Inflammatory macrophage (primary cell): ENCODE results near the gene MYLIP.

ENCODE experiments used
- DNase-seq, 2 donors: peaks; one replicate each; pipeline ENCODE4 v3.0.0-alpha.2; 2020 to 2022
- total RNA-seq, 18 experiments: gene quantifications; one replicate each; lab custom pipeline; 2026; ENCODE audit warnings: mixed read lengths in 6 of 18, inconsistent platforms in 2 of 18; lab: John Stamatoyannopoulos, UW

Gene MYLIP
- total RNA-seq: 3.0 to 28.0 (median 9.1) reads per million in 18 experiments

DNA sequence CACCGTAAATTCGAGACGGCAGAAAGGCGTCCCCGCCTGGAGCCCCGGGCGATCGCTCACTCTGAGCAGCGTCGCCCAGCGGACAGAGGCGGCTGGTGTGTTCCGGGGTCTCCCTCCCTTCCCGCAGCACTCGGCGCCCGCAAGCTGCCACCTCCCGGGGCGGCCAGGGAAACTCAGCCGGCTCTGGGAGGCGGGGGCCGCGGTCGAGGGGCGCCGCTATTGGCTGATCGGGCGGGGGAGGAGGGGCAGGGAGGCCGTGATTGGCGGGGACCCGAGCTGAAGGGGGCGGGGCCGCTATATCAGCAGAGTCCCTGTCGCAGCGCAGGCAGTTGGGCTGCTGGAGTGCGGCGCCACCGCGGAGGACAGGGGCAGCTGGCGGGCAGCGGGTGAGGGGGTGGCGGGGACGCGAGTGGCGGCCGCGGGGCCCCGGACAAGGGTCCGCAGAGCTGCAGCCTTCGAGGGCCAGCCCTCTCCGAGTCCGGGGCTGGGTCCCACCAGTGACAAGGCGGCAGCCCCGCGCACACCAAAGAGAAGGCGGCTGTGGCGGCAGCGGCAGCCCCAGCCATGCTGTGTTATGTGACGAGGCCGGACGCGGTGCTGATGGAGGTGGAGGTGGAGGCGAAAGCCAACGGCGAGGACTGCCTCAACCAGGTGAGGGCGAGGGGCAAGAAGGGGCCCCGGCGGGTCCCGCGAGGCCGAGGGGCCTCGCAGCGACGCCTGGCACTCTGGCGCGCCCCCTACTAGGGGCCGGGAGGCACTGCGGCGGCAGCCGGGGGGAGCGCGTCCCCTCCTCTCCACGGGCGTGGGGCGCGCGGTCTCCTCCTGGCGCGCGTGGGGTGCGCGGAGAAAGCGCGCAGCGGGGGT lies at the start of gene MYLIP:
Gene MYLIP, plus strand, starts transcription at position 328 of the 864 bp plus-strand sequence. Its CDS starts 237 bp downstream, at position 565.
- DNase-seq: peak; percentile 95 to 96

- no peak for DNase-seq
Measured at GRCh38 chr6:16079354-16079753, 49.5 kb upstream of the MYLIP start.

- DNase-seq: no peak
Measured at GRCh38 chr6:16080204-16080603, 48.7 kb upstream of the MYLIP start.

GRCh38 chr6:16081326-16081725 lies 47.6 kb upstream of the MYLIP start:
- no peak for DNase-seq

GRCh38 chr6:16082361-16082760 lies 46.5 kb upstream of the MYLIP start:
- no peak for DNase-seq

GRCh38 chr6:16086965-16087364 lies 41.9 kb upstream of the MYLIP start:
- no peak for DNase-seq

- no peak for DNase-seq
Measured at GRCh38 chr6:16087386-16087785, 41.5 kb upstream of the MYLIP start.

GRCh38 chr6:16088409-16088808 lies 40.5 kb upstream of the MYLIP start:
- no peak for DNase-seq

DNA sequence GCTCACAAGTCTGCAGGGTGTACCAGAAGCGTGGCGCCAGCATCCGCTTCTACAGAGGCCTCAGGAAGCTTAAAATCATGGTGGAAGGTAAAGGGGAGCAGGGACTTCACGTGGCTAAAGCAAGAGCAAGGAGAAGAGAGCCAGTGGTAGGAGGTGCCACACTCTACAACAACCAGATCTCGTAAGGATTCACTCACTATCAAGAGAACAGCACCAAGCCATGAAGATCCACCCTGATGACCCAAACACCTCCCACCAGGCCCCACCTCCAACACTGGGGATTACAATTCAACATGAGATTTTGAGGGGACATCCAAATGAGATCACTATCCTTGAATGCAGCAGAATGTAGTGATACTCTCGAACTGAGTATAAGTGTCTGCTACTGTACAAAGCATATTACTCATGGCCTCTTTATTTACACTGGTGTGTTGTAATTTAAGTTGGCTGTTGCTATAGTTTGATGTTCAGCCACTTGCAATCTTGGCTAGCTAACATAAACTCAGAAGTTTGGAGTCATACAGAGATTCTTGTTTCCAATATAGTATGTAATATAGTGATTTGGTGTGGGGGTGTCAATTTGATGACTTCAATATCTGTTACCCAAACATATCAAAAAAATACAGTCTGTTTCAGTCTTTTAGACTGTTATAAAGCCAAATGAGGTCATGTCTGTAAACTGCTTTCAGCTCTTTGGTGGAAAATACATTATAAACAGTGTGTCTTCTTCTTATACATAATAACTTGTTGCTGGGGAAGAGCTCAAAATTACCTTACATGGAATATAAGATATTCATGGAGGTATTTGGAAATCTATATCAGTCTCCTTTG lies 39.4 kb upstream of the MYLIP start:
- DNase-seq: no peak

DNA sequence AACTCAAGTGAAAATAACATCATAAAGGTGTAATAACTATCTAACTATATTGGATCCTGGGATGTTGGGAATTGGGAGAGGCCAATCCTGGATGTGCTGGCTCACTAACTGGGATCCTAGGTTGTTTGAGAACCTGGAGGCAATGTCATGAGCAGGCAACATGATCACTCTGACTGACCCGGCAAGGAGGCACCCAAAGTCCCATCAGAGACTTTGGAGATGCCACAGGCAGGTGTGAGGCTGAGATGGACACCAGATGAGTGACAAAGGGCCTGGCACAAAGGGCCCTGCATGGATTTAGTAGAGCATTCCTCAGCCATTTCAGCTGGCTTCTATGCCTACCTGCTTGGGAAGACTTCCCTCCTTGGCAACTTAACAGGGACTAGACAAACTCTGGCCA lies 38.4 kb upstream of the MYLIP start:
- DNase-seq: no peak

DNA sequence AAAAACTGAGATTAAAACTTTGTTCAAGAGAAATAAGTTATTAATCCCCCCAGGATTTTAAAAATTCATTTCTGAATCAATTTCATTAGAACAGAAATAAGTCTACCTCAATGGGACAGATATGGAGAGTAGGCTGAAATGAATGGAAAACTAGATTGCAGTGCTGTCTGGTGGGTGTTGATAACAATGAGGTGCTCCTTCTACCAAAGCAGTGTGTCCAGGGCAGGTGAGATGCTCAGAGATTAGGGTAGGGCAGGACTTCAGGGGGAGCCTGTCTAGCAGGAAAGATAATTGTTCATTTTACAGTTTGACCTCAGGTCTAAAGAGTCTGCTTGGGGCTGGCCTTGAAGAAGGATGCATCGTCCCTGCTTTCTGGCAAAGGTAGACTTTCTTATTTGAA lies 38.0 kb upstream of the MYLIP start:
- no peak for DNase-seq

- peak; percentile 37 to 55 for DNase-seq
Measured at GRCh38 chr6:16092140-16092539, 36.7 kb upstream of the MYLIP start.

DNA sequence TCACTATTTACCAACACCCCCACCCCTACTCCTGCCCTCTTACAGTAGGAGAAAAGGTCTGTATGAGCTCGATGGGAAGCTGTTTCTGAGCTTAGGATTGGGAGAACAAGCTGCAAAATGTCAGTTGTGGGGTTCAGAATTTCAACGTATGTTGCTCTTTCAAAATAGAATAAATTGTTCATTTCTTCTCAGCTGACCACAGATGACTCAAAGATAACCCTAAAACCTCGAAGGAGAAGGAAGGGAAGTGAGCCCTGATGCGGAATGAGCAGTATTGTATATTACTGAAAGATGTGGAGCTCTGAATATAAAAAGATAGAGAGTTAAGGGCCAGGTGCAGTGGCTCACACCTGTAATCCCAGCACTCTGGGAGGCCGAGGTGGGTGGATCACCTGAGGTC lies 35.9 kb upstream of the MYLIP start:
- peak; percentile 38 to 54 for DNase-seq

DNA sequence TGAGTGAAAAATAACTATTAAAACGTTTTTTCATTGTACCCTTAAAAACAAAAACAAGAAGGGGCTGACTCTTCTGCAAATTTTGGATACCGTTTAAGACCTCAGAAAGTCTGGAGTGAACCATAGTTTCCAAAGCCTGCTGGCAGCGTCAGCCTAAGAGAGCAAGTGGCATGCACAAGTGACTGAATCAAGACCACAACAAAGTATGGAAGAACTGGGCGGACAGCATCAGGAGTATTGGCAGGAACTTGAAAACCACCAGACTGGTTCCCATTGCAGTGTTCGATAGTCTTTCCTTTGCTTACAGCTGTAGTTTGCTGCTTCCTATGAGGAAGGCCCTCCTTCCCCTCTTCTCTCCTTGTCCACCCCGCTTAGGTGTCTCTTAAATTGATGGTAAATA lies 33.7 kb upstream of the MYLIP start:
- DNase-seq: no peak

DNA sequence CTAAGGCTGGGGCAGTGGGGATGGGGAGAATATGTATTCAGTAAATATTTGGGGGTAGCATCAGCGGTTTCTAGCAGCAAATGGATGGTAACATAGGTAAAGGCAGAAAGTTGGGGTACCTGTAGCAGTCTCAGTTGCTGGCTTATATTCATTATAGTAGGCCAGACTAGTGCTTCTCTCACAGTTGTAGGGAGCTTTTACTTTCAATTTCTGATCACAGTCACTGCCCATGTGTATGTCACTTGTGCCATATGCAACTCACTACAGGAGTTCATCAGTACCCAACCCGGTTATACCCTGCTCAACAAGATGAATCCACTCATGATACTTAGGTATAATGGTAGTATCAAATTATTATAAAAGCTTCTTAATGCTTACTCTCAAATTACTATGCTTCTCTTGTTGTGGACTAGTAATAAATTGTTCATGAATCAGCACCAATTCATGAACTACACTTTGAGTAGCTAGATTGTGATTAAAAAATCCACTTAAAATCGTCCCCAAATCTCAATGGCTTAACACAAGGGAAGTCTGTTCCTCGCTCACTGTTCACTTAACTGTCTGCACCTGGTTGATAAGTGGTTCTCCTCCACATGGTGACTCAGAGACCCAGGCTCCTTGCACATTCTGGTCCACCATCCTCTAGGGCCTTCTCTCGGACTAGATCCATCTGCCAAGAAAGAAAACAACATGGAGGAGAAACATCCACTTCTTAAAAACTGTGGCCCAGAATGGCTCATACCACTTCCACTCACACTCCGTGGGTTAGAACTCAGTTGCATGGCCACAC lies 31.3 kb upstream of the MYLIP start:
- DNase-seq: no peak

DNA sequence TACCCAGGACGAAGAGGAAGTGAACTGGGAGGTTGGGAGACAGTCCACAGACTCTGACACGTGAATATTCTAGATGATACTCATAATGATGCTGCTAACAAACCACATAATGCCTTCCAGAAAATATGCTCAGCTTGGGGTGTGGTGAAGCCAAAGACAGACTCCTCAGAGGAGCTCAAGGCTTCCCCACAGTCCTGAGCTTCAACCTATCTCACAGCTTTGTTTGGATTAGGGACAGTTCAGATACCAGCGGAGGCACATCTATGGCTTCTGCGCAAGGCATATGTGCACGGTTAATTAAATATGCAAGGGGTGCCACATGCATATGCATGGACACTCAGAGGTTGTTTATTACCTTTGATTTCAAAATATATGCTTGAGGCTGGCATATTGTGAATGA lies 30.7 kb upstream of the MYLIP start:
- no peak for DNase-seq

- DNase-seq: no peak
Measured at GRCh38 chr6:16102208-16102607, 26.7 kb upstream of the MYLIP start.

- DNase-seq: no peak
Measured at GRCh38 chr6:16103722-16104121, 25.2 kb upstream of the MYLIP start.

DNA sequence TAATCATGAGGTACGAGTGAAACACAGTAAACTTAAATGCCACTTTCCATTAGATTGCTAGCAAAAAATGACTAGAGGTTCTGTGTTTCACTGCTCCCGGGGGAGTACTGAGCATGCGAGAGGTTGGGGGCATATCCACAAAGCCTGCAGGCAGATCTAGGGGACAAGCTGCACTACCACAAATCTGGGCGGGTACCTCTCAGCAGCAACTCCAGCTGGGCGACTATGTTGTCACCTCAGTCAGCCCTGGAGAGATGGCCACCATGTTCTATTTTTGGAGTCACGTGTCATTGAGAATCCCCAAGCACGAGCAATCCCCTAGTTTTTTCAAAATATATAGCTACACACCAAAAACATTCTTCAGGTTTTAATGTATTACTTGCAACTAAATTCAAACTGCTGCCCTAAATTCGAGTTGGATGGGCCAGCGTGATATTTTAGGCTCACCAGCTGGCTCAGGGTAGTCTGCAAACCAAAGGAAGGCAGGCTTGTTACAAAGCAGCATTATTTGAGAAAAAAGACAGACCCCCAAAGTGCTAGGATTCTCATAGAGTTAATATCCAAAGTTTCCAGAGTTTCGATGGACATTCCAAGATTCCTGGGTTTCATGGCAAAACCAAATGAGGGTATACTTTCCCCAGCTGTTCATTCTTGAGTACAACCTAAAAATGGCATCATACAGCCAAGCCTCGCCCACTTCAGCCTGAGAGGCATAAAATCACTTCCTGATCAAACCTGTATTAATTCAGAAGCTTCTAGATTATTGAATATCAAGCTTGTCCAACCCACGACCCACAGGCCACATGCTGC lies 24.1 kb upstream of the MYLIP start:
- DNase-seq: no peak

DNA sequence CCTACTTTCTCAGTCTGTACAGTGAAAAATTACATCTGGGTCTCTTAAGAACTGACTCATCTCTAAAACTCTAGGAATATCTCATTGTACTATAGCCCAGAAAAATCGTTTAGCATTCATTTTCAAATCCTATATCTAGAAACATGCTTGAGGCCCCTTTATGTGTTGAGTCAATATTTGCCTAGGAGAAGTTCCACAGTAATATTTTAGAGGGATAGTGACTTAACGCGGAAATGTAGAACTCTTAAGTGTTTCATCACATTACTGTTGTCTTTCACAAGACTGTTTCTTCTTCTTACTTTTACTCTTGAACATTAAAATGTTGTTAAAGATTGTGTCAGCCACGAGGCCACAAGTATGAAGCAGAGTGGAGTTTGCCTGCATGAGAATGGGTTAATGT lies 23.0 kb upstream of the MYLIP start:
- DNase-seq: peak; percentile 42 to 85

GRCh38 chr6:16106991-16107787 lies 21.7 kb upstream of the MYLIP start:
- DNase-seq: no peak
